NCI-H446 treated with DMSO at 0.1 percent for 48 hours (cell line): ENCODE data around the gene GCN1.

ENCODE experiments used
- DNase-seq: peaks from one replicate; lab custom pipeline; 2025; lab: John Stamatoyannopoulos, UW

GCN1 gene

DNA sequence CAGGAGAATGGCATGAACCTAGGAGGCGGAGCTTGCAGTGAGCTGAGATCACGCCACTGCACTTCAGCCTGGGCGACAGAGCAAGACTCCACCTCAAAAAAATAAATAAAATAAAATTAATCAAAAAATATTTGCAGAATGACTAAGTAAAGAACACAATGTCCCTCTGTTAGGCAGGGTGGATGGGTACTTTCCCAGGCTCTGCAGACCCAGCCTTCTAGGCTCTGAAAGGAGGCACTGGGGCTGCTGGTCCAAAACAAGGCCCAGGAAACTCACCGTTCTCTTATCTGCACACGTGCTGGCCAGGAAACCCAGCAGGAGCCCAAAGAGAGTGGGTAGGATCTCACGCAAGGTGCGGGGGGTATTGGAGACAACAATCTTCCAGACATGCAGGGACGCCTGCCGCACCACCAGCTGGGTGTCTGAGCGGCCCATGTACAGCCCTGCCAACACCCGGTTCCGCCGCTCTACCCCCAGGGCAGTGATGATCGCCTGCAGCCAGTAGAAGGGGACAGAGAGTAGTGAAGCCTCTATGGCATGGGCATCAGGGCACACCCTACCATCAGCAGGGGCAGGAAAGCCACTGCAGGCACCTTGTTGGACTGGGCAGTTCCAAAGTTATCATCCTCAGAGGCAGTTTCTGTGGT is 52.2 kb downstream of the GCN1 start:
- DNase-seq, result no peak

DNA sequence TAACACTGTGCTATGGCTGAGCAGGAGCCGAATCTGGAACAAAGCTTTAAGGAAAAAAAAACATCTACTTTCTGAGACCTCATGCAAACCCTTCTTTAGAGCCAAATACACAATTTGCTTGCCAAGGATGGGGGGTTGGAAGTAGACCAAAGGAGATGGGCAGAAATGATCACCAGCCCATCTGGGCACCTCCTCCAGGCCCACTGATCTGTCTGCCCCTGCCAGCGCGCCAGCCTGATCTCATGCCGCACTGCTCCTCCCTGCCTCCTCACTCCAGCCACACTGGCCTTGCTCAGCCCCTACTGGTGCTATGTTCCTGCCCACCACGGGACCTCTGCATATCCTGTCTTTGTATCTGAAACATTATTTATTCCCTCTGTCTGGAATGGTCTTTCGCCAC is 53.2 kb downstream of the GCN1 start:
- DNase-seq, result peak; percentile 83

DNA sequence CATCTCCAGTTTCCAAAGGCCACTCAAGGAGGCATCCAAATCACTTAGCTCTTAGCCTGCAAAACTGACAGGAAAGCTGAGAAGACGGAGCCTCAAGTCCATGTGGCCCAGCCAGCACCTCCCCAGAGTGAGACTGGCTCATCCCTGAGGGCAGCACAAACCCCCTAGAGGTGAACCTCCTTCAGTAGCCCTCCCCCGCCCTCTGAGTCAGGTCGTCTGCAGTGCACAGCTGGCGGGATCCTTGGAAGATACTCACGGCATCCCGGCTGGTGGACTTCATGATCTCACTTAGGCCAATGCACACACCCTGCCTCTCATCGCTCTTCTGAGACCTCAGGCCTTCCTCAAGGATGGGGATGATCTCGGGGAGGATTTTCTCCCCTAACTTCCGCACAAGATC is 53.9 kb downstream of the GCN1 start:
- DNase-seq, result no peak

DNA sequence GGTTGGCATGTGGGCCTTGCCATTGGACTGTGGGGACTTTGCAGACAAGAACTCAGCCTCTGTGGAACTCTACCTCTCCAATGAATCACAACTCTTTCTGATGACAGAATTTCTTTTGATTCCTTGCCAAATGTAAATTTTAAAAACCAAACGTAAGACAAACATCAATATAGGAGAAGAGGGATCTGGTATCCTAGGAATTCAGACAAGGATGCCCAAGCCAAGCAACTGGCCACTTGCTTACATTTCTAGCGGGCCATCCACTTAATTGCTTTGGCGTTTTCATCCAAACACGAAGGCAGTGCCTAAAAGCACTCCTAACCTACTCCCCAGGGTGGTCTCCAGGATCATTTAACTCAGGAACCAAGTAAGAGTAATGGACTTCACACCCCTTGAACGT is 54.6 kb downstream of the GCN1 start:
- DNase-seq, result no peak

DNA sequence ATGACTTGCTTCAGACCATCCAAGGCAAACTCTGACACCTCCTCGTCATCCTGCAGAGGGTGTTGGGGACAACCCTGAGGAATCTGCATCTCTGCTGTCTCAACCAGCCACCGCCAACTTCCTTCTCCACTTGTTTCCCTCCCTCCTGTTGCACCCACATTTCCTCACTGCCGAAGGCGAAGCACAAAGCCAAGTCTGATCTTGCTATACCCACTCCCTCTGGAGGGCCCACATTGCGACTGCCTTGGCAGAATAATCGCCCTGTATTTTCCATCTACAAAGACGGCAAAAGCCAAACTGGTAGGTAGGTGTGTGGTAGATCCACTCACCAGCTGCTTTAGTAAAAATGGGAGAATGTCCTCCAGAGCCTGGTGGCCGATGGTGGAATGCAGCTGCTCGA is 56.1 kb downstream of the GCN1 start:
- DNase-seq, result no peak

DNA sequence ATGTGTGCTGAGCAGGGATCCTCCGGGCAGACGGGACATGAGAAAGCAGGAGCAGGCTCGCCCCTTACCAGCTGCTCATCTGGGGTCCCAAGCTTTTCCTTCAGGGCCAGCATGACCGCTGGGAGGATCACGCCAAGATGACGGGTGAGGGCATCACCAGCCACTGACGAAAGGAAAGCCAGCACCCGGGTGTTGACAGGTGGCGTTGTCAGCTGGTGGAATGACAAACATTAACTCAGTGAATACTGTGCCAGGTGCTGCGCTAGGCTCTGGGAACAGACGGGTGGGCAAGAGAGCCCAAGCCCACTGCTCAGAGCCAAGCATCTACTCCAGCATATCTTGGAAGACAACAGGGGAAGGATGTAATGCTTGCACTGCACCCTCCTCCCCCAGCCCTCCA is 56.7 kb downstream of the GCN1 start:
- DNase-seq, result no peak

DNA sequence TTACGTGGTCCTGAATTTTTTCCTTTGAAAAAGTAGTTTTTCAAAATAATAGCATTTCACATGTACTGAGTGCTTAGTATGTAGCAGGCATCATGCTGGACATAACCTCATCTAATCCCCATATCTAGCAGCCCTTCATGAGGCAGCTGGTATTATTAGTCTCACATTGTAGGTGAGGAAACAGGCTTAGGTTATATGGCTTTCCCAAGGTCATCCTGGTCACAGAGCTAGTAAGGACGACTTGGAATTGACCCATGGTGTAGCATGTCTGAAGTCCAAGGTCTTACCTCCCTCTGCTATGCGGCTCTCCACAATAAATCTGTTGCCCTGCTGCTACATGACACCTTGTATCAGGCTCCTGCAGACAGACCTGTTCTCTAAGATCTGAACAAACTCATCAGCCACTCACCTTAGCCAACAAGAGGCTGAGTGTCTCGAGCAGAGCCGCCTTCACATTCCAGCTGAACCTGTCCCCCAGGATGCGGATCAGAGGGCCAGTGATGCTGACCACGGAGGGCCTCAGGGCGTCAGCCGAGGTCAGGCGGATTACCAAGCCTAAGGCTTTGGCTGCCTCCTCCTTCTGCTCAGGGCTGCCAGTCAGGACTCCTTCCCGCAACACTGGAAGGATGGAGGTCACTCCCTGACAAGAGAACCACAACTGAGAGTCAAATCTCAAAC is 58.3 kb downstream of the GCN1 start:
- no peak for DNase-seq

DNA sequence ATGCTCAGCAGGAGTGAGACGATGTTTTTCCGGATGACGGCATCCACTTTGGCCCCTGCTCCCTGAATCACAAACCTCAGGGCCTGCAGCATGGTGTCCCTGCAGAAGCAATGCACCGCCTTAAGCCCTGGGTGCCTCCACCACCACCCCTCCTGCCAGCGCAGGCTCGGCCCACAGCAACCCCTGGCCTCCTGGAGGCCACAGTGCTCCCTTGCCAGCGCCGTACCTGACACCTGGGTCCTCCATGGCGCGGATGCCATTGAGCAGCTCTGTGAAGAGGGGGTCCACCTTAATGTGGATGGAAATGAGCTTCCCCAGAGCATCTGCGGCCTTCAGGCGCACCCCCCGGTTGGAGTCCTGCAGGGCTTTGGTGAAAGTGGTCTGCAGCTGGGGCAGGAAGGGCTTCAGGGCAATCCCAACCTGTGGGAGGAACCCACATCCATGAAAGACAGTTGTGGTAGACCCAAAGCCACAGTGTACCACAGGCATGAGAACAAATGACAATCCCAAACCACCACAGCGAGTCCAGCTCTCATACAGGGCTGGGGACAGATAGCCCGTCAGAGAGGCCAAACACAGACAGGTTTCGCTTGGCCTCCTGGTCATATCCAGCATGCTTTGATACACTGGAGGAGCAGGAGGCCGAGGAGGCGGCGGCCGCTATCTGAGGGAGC is 60.1 kb downstream of the GCN1 start:
- DNase-seq, result no peak

DNA sequence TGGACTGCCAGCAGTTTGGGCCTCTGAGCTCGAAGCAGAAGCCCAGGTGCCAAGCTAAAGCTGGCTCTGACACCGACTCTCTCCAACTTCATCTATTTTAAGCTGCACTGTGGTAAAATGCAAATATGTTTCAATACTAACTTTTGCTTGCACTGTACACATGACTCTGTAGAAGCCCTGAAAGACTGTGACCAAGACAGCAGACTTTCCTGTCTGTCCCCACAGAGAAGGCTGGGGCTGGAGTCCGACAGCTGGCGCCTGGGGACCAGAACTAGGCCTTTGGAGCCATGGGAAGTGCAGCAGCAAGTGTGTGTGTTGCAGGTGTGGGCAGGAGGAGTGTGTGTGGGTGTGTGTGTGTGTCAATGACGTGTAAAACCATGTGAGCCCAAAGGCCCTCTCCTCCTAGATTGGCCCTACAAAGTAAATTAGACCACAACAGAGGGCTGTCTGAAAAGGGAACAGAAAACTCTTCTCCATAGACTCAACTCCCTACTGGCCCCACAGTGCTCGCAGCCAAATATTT is 61.6 kb downstream of the GCN1 start:
- DNase-seq, result no peak

DNA sequence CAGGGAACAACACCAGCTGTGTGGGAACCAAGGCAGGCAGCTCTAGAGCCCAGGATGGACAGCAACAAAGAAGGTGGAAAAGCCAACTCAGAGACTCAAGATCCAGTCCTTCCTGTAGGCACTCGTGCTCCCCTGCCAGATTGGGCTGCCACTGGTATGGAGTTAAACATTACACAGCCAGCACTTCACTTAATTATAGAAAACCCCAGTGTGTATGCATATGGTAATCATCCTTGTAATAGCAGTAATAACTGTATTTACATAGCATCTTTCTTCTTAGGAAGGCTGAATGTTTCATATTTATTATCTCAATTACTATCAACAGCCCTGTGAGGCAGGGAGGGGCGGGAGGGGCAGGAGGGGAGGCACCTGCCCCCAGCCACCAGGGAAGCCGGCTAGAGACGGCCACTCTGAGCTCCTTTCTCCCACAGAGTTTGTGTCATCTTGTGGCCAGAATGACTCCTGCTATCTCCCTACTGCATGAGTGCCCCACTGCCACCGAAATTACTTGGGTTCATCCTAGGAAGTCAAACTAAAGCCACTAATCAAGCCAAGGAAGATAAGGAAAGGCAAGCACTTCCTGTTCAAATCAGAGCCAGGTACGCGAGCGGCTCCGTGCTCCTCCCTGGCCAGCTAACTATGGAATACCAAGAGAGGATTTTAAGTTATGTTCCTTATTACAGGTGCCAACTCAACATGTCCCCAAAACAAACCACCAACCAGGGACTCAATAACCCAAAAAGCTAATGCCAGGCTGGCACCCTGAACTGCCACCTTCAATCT is 62.3 kb downstream of the GCN1 start:
- no peak for DNase-seq

DNA sequence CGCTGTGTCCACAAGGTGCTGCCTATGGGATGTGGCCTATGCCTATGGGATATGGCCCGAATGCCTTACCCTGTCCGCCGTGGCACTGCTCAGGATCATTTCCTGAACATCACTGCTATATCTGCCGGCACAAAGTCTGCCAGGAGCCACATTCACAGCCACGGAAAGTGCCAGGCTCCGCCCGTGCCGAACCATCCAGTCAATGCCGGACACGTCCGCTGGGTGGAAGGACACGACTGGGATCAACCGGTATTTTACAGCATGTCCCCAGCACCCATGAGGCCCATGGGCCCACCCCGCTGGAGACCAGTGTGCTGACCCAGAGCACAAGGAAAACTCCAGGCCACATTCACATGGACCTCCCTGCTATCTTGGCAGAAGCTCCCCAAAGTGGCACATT is 63.4 kb downstream of the GCN1 start:
- no peak for DNase-seq

DNA sequence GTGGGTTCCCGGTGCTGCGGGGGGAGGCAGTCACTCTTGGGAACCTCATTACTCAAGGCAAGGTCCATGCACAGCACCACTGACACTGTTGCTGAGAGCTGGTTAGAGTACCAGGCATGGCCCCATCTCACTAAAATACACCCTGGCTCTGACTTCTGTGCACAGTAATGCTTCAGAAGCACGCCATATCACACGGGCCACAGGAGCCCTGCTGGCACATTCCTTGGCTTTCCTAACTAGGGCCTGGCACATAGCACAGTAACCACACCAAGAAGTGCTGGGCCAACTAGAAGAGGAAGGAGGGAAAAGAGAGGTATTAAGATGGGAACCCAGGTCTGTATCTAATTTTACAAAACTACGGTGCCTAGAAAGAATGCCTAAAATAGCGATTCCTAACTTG is 64.5 kb downstream of the GCN1 start:
- no peak for DNase-seq

DNA sequence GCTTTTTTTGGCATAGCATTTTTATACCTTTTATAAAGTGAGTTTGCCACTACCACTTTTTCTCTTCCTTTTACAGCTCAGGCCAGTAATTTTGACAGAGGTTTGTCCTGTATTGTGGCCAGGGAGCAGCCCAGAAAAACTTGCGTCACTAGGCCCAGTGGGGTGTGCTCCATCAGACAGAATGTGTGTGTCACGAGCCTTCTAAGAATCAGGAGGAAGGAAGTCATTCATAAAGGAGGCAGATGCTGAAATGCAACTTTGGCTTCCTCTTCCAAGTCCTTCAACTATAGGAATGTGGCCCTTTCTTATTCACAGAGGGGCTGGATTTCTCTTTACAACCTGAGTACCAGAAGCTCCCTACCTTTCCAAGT is 67.9 kb downstream of the GCN1 start:
- no peak for DNase-seq

DNA sequence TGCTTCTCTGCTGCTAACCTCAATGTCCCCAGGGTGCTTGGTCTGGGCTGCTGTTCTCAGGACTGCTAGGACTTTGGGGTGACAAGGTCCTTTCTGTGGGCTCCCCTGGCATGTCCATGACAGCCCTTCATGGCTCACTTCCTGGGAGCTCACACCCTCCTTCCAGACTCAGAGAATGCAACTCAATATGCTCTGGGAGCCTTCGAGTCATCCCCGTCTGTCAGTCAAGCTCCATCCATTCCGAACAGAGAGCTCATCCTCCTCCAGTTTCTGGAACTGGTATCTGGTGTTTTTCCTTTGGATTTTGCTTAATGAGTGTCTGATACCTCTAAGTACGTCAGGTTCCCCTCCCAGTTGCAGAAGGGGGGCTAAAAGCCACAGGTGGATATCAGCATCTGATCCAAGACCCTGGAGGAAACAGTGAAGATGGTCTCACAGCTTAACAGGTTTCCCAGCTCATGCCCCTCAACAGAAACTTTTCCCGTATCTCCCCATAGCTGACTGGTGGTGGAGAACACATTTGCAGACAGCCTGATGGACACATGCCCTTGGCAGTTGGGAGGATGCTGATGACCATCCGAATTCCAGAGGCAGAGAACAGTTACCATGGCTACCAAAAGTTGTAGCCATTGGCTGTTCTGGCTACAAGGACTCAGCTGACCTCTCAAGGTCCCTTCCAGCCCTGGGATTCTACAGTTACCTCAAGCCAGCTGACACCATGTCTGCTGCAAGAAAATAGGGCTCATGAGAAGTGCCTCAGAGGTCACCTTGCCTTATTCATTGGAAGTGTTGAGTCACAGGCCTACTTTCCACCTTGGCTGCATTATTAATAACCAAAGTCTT is 68.5 kb downstream of the GCN1 start:
- no peak for DNase-seq

DNA sequence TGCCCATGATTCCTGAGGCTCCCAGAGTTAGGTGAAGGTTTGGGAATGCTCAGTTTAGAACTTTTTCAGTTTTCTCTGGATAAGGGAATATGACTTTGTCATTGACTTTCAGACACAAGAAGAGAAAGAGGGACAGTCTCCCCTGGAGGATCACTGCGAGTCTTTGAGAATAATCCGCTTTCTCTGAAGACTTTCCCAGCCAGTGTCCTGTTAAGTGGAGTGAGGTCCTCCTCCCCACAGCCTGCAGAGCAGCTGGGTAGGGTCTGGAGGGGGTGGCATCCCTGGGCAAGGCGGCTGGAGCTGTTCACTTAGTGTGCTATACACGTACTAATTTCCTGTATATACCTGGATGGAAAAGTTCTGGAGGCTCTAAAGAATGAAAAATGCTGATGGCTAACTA is 69.5 kb downstream of the GCN1 start:
- DNase-seq, result no peak

DNA sequence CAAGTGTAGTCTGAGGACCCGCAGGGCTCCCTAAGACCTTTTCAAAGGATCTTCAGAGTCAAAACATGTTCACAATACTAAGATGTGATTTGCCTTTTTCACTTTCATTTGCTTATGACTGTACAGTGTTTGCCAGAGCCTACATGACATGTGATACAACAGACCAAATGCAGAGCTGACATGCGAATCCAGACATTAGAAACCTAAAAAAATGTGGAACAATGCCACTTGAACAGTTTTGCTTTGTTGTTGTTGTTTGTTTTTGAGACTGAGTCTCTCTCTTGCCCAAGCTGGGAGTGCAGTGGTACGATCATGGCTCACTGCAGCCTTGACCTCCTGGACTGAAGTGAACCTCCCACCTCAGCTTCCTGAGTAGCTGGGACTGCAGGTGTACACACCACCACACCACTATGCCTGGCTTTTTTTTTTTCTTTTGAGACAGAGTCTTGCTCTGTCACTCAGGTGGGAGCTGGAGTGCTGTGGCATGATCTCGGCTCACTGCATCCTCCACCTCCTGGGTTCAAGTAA is 72.7 kb downstream of the GCN1 start:
- DNase-seq, result no peak

DNA sequence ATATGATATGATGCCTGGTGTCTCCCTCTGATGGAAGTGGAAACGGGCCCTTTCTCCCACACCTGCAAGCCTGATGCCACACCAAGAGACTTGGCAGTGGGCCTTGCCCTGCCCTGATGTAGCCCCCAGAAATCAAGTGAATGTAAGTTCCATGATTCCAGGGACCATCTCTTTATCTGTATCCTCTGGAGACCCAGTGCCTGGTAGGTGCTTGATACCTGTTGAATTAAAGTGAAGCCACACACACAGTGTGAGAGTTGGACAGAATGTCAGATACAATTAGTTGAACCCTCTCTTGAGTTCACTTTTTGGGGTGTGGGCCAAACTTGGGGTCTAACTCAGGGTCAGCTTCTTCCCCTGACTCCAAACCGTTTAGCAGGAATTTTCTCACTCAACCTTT is 73.2 kb downstream of the GCN1 start:
- no peak for DNase-seq

DNA sequence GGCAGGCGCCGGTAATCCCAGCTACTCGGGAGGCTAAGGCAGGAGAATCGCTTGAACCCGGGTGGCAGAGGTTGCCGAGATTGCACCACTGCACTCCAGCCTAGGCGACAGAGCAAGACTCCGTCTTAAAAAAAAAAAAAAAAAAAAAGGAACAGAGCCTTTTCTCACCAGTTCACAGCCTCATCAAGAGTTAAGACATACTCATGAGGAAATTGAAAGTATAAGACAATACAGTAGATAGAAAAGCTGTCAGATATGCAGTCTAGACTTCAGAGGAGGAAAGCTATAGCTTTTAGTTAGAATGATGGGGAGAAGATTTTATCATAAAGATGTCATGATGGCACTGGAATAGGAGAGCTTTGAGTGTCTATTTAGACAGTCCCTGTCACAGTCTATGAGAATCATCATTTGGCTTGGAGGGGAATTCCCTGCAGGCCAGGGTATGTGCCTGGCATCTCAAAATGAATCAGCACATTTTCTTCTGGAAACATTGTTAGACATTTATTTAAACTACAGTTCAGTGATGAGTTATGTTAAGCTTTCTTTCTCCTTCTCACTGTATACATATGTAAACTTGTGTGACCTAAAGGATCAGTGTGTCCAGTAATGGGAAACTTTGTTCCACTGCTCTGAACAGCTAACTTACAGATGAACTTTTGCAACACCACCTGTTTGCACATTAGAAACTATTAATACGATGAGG is 75.1 kb downstream of the GCN1 start:
- DNase-seq, result no peak

DNA sequence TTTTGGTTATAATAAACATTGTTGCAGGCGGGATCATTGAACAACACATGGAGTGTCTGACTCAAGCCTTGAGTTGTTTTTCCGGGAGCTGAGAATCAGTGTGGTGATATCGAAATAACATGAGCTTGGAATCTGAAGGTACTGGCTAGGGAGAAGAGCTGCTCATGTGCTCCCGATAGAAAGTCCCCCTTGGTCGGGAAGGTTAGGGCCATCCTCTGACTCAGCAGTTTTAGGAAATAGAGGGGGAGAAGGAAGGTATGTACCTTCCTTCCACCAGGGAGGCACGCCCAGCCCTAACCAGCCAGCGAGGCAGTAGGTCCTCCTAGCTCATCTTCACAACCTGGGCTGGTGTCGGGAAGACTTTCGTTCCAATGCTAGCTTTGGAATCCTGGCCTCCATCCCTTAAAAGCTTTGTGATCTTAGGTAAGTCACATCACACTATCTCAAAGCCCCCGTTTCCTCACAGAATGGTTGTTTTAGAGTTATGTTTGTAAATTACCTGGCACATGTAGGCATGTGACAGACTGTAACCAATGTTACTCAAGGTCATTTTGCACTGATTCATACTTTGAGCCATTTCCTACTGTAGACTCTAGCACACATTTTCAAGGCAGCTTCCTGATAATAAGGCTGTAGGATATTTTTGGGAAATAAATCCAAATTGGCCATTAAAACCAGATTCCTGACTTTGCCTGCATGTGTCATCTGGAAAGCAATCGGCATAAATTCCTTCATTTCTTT is 76.0 kb downstream of the GCN1 start:
- no peak for DNase-seq

DNA sequence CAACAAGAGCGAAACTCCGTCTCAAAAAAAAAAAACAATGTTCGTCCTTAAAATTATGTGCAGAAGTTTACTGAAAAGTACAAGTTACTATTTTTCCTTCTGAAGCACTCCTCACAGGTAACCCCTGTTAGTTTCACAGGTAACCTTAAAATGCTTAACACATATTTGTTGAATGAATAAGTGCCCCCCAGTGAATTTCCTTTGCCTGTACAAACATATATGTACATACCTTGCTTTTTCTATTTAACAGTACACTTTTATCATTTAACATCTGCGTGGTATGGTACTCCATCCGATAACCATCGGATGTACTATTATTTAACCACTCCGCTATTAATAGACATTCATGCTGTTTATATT is 76.6 kb downstream of the GCN1 start:
- DNase-seq, result no peak
